ENCODE measurements around the gene AMPH.

AMPH gene

DNA sequence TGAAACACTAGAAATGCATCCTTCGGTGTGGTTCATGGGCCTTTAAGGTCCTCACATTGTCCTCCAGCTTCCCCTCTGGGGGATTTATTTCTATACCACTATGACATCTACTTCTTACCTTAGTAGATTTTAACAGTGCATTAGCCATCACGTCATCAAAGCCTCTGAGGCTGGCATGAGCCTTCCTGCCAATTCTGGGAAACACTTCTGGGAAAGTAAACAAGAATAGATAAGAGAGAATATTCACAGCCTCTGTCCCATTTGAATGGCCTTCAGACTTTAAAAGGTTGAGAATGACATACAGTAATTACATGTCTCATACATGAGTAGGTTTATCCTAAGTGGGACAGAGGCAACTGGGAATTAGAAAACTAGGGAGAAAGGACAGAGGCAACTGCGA lies 89.7 kb downstream of the AMPH start:
- DNase-seq = no peak

DNA sequence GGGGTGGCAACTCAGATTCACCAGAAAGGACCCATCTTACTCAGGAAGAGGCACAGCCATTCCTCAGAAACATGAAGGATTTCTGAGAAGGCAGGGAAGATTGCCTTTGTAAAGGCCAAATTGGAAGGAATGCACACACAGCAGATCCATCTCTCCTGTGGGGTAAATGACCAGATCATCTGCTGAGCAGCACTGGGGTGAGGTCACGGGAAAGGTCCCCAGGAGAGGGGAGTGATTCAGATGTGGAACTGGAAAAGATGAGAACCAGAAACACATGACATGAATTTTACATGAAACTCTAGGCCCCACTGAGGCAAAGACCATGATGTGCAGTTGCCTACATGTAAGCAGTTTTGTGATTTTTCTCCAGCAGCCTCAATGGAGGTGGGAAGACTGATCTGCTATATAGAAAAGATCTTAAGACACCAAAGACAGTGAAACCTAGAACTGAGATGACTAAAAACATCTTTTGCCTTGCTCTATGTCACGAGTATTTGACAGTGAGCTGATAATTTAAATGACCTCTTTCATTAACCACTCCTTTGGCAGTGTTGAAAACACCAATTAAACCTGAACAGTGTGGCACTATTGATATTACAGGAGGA lies 91.6 kb downstream of the AMPH start:
- DNase-seq = no peak

DNA sequence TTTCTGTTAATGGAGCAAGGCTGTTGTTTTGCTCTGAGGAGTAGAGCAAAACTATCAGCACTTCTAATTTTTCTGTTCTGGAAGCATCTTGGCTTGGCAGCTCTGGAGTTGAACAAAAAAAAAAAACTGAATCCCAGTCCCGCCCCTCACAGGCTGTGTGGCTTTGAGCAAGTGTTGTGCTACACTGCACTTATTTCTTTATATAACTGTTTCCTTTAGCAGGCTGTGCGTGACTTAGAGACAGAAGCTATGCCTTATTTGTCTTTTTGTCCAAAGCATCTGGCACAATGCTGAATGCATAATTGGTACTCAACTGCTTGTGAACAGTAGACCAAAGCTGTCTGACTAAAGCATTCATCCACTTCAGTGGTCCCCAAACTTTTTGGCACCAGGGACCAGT lies 96.1 kb downstream of the AMPH start:
- no peak for DNase-seq

DNA sequence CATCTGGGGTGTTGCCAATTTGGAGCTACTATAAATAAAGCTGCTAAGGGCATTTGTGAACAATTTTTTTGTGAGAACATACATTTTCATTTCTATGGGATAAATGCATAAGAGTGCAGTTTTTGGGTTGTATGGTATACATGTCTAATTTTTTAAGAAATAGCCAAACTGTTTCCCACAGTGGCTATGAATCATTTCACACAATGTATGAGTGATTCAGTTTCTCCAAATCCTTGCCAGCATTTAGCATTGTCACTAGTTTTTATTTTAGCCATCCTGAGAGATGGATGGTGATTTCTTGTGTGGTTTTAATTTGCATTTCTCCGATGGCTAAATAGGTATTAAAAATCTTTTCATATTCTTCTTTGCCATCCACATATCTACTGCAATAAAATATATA lies 105.3 kb downstream of the AMPH start:
- no peak for DNase-seq

DNA sequence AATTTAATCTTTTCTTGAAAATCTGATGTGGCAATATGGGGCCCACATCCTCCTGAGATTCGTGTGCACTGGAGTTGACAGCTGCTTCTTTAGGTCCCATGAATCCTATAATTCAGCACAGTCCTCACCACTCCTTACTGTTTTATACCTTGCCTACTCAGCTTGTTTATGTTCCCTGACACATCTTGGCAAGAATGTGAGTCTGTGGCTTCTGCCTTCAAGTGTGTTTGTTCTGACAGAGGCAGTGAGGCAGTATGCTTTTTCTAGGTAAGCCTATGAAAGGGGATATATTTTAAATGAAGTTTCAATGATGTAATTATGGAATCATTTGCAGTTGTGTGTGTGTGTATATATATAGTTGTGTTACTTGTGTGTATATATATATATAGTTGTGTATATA lies 106.4 kb downstream of the AMPH start:
- DNase-seq = no peak

DNA sequence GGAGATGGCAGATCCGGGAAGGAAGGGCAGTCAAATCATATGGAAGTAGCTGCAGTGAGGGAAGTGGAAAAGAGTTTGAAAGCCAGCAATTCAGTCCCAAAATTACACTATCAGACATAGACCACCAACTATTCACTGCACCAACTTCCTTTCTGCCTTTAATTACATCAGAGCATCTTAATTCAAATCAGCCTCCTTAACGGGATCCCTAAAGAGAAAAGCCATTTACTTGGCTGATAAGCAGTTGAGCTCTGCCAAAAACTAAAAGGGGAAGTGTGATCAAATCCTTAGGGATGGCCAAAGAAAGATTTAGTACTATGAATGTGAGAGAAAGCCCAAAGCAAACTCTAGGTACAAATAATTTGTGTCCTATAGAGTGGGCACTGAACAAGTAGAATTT lies 110.4 kb downstream of the AMPH start:
- no peak for DNase-seq

DNA sequence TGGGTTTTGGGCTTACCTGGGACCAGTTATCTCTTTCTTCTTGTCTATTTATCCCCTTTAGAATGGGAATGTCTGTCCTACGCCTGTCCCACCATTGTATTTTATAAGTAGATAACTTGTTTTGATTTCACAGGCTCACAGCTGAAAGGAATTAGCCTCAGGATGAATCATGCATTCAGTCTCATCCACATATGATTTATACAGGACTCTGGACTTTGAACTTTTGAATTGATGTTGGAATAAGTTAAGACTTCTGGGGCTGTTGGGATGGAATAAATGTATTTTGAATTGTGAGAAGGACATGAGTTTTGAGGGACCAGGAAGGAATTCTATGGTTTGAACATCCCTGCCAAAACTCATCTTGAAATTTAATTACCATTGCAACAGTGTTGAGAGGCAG lies 112.6 kb downstream of the AMPH start:
- DNase-seq = no peak

DNA sequence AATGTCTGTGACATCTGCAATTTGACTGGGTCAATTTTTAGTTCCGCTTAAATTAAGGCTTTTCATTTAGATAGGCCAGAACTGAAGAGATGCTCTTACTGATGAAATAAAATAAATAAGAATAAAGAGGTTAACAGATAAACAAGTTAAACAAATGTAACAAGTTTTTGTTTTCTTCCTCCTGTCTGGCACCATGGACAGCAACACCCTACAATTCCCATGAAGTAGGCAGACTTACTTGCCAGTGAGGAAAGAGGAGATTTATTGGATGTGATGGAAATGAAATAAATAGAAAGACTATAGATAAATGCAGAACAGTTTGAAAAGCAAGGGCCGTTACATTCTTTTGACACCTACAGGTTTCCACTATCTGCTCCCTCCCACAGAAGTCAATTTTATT lies 118.5 kb downstream of the AMPH start:
- DNase-seq = no peak

DNA sequence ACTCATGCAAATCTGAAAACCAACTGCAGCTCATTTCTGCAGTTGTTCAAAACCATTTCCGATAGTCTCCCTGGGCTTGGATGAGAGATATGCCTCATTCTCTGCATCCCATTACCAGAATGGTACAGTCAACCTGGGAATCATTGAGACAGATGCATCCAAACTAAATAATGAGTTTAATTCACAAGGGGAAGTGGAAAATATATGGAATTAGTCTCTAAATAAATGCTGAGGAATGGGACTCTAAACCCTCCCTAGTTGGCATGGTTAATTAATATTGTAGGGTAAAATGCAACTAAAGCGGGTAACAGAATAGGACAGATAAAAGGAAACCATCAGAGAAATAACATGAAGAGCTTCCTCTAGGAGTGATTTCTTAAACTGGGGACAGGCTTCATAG lies 118.9 kb downstream of the AMPH start:
- no peak for DNase-seq

DNA sequence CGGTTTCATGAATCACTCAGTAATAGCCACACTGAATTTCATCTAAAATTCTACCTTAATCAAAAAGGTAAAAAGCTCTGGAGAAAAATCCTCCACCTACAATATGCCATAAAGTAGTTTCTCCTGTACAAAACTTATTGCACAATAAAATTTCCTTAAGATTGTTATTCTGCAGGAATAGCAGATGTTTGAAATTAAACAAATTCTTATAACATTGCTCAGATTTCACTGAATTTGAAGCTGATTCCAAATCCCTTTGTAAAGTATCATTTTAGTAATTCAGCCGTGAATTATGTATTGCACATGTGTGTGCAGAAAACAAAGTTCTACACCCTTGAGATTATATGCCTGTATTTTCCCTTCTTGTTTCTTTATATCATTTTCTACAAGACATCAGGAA lies 123.8 kb downstream of the AMPH start:
- DNase-seq = no peak

DNA sequence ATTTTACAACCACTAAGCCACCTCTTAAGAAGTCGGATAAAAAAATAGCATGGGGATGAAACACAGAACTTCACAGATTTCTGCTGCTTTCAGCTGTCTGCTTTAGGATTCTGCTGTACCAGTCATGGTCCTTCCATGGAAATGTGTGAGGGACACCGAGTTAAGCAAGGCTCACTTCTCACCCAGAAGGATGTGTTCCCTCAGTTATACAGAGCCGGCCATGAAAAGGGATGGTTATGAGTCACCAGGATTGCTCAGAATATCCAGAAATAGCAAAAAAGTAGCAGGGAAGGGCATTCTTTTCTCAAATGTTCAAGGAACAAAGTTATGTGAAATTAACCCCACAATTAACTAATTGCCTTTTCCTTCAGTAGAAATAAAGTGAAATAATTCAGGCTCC lies 124.4 kb downstream of the AMPH start:
- no peak for DNase-seq

DNA sequence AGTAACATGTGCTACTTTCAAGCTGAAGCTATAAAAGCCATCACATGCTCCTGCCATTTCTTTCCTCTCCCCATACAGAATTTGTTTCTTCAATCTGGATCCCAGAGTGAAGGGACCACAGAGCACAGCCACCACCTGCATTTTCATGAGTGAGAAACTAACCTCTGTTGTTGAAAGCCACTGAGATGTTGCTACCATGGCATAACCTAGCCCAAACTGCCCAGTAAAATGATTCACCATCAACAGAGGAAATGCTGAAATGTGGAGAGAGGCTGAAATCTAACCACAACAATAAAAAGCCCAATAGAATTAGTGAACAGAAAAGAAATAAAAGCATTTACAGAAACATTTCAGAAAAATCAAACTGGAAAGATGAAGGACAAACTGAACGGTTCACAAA lies 125.2 kb downstream of the AMPH start:
- no peak for DNase-seq

DNA sequence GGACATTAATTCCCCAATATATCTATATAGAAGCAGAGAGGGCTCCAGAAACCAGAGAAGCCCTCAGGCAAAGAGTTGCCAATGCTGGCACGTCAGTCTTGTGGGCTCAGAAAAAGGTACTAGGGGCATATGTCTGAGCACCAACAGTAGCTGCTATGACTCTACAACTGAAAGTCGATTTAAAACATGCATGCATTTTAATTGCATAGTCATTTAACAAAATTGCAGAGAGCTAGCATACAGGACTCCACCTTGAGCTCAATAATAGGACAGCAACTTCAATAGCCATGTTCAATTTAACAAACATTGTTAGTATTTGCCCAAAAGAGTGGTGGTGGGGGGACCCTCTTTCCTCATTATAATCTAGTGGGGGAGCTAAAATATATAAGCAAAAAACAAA lies 126.5 kb downstream of the AMPH start:
- DNase-seq = no peak

DNA sequence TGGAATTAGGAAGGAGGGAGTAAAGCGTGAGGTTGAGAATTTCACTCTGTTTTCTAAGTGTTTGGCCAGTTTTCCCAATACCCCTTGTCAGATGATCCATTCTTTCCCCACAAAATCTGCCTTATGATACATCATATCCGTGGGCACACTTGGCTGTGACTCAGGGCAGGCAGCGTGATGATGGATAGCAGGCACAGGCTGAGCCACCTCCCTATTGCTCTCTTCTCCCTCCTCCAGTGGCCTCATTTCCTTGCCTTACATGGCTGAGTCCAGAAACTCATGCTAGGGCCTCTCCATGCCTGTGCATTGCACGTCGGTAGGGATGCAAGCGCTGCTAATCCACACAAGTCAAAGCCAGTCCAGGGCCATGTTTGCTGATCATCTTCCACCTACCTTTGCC lies 128.3 kb downstream of the AMPH start:
- DNase-seq = no peak

DNA sequence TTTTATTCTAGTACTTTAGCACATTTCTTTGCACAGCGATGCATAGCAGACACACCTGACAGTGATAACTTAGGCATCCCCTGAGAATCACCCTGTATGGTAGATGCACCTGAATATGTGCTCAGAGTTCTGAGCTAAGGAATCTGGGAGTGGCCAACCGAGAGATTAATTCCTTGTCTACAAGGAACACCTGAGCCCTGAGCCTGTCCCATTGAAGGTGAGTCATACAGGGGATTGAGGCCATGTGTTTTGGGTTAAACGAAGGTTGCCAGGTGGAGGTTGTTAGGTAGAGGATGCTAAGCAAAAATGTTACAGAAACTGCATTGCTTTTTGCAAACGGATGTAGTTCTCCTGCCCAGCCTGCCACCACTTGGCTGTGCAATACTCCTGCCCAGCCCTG lies 128.9 kb downstream of the AMPH start:
- no peak for DNase-seq

DNA sequence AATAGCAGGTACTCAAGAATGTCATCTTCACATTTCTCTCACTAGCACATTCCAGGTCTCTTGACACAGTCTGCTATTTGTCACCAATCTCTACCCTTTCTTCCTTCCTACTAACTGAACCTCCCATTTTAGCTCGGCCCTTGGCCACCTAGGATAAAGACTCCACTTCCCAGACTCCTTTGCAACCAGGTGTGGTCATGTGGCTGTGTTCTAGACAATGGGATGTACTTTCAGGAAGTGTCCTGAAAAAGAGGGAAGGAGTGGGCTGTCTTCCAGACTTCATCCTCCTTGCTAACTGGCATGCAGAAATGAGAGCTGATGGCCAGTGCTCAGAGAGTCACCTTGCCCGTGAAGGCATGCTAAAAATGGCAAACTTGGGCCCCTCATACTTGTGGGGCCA lies 139.2 kb downstream of the AMPH start:
- no peak for DNase-seq

DNA sequence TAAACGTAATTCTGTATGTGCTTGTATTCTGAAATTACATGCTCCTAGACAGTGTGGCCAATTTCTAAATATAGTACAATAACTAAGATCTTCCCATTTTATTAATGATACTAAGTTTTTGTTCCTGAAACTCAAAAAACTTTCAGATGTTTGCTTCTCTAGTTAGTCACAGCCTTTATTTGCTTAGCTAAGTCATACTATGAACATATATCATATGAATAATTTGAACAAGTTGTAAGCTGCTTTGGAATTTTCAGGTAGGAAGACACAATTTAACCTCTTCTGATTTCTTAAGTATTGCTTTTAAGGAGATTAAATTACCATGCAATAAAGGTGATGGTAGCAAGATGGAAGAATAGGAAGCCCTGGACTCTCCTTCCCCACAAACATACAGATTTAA lies 148.7 kb downstream of the AMPH start:
- no peak for DNase-seq

DNA sequence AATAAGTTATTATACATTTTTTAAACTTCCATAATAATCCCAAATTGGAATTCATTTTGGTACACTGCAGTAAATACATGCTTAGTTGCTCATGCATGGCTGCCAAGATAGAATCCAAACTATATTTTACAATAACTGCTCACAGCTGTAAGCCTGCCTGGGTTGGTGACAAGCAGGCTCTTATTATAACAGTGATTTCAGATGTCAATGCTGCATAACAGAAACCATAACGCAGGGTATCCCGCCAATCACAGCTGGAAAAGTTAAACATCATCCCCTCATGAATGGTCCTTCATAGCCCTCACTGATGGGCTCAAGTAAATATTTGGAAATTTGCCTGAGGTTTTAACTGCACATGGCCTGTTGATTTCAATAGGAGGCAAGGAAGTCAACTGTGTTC lies 149.8 kb downstream of the AMPH start:
- DNase-seq = no peak

DNA sequence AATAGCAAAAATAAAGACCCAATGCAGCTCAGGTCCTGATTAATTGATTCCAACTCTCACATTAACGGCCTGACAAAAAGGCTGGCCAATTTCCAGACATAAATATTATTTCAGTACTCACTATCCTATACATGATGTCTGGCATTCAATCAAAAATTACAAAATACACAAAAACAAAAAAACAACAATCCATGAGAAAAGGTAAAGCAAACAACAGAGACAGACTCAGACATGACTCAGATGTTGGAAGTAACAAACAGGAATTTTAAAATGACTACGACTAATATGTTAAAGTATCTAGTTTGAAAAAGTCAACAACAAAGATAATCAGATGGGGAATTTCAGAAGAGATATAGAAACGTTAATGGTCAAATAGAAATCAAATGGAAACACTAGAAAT lies 152.8 kb downstream of the AMPH start:
- DNase-seq = no peak

DNA sequence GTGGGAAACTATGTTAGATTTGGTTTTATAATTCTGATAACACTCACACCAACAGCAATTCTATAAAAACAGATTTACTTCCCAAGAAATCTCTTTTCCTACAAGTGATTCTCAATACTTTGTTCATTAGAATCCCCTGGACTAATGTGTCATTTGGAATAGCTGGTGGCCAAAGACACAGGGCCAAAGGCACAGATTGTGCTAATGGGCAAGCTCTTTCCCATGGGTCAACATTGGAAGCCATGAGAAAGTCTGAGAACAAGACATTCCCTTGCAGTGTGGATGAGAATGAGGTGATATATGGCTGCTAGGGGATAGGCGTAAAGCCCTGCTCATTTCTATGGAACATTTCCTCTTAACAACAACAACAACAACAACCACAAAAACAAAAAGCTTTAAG lies 153.8 kb downstream of the AMPH start:
- DNase-seq = no peak

DNA sequence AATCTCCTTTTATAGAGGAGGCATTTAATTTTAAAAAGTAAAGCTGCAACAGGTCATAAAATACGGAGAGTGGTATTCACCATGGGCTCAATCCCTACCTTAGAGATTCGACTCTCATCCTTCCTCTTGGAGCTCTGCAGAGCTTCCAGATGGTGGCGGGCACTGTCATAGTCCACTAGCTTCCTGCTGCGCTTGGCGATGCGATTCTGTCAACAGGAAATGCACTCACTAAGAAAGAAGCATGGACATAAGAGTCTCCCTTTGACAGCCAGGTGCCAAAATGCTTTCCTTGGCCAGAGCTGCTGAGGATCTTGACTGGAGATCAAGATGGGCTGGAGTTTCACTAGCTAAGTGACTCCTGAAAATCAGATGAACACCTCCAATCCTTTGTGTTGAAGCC lies 154.4 kb downstream of the AMPH start:
- no peak for DNase-seq

DNA sequence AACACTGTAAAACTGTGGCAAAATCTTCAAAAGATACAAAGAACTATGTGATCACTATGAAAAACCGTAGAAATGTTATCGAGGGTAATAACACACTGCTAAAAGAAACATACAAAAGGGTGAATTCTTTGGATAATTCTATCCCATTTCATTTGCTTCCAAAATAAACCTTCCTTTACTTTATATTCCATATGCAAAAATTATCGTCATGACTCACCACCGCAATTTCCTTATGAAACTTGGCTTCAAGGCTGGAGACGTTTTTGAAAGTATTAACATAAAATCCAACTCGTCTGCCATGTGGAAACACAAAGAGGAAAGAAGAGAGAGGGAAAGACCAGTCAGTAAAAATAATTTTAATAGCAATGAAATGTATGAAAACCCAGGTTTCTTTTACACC lies 165.2 kb downstream of the AMPH start:
- no peak for DNase-seq

DNA sequence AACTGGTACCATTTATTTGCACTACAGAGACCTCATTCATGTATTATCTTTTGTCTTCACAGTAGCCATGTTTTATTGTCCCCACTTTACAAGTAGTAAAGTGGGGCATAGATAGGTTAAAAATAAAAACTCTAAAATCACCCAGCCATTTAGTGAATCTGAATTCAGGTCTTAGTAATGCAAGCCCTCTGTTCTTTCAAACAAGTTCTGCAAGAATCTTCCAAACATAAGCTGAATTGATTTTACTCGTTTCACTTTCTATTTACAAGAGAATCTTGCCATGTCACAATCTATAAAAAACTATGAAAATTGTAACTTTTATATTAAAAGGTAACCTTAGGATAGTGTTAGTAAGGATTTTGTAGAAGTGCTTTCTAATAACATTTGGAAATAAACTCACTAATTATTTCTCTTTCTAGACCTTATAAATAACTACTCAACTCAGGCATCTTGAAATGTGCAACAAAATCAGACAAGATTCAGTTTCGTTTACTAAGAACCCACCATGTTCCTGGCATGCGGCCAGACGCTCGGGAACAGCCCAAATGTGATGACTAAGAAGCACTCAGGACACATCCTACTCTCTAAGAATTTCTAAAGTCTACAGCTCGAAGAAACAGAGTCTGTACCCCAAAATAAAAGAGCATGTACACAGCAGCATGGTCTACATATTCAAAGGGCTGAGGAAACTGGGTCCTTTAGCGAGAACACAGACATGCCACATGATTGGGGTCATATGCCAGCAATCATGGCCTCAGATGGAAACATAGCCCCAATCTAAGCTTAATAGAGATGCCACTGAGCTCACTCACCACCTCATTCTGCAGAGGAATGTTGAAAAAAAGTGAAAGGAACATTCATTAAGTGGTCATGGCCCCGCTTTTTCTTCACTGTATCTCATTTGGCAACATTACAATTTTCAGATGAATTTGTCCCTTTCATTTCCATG lies 167.6 kb downstream of the AMPH start:
- DNase-seq = no peak

DNA sequence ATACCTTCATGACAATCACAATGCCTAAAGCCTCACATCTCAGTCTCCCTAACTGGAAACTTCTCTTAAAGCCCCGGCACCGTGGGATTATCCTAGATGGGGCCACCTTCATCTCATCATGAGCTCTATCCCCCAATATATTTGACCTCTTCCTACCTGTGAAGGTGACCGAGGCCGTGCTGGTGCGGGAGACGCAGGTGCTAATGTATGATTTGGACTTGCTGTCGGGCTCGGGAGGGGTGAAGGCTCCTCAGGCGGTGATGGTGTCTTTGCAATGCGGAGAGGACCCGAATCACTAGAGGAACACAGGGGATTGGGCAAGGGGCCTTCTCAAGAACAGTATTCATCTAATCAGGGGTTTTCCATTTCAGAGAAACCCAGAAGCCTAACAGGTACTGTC lies 168.4 kb downstream of the AMPH start:
- no peak for DNase-seq

DNA sequence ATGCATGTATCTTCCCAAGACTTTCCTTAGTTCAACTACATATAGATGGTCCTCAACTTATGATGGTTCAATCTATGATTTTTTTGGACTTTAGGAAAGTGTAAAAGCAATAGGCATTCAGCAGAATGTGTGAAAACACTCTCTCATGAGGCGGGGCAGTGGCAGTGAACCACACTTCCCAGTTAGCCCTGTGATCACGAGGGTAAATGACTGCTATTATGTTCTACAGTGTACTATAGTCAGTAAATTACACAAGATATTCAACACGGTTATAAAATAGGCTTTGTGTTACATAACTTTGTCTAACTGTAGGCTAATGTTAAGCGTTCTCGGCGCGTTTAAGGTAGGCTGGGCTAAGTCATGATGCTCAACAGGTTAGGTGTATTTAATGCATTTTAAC lies 169.3 kb downstream of the AMPH start:
- DNase-seq = no peak
